ENCODE results near the gene SLC6A17.

The SLC6A17 gene

DNA sequence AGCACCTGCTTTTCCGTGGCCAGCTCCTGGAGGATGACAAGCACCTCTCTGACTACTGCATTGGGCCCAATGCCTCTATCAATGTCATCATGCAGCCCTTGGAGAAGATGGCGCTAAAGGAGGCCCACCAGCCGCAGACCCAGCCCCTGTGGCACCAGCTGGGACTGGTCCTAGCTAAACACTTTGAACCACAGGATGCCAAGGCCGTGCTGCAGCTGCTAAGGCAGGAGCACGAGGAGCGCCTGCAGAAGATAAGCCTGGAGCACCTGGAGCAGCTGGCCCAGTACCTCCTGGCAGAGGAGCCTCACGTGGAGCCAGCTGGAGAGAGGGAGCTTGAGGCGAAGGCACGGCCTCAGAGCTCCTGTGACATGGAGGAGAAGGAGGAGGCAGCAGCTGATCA, 37.6 kb upstream of the SLC6A17 start:
- no peak for DNase-seq (ENCODE audit: low read depth)
- TF ChIP-seq, protein P1, sequence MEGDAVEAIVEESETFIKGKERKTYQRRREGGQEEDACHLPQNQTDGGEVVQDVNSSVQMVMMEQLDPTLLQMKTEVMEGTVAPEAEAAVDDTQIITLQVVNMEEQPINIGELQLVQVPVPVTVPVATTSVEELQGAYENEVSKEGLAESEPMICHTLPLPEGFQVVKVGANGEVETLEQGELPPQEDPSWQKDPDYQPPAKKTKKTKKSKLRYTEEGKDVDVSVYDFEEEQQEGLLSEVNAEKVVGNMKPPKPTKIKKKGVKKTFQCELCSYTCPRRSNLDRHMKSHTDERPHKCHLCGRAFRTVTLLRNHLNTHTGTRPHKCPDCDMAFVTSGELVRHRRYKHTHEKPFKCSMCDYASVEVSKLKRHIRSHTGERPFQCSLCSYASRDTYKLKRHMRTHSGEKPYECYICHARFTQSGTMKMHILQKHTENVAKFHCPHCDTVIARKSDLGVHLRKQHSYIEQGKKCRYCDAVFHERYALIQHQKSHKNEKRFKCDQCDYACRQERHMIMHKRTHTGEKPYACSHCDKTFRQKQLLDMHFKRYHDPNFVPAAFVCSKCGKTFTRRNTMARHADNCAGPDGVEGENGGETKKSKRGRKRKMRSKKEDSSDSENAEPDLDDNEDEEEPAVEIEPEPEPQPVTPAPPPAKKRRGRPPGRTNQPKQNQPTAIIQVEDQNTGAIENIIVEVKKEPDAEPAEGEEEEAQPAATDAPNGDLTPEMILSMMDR (conservative IDR thresholded peaks at IDR 0.05; ENCODE audit: low read length): no peak

DNA sequence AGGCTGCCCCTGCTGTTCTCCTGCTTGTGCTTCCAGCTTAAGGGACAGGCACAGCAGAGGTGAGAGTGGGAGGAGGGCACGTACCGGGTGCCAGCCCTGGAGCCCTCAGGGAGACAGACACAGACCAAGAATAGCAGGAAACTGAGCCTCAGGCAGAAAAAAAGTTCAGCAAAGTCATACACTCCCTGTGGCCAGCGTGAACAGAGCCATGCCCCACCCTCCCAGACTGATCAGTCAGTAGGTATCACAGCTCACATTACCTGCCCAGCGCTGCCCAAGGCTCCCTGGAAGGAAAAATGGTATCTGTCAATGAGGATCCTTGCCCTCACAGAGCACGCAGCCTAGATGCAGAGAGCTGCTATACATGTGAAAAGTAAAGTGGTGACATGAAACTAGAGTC, 36.7 kb upstream of the SLC6A17 start:
- DNase-seq (ENCODE audit: low read depth): no peak
- H3K4me3 ChIP-seq (ENCODE audit: low read length): no peak overlapping the region
- TF ChIP-seq, protein P1 (conservative IDR thresholded peaks at IDR 0.05; ENCODE audit: low read length): no peak

More for the DNA sequence above, 37.6 kb upstream of the SLC6A17 start:
- no peak overlapping the region for H3K4me3 ChIP-seq (ENCODE audit: low read length)

DNA sequence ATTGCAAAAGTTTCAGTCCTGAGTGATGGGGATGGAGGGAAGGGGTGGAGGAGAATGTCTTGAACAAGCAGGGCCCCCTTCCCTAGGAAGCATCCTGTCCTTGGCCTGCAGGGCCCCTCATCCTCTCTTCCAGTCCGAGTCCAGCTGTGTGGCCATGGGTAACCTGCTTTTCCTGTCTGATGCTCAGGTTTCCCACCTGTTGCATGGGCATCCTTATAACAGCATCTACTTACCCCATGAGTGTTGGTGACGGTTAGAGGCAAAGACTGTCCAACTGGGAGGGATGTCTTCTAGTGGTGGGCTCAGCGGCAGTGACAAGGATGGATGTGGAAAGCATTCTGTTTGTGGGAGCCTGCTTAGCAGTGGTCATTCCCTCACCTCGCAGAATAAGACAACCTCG, 36.1 kb upstream of the SLC6A17 start:
- no peak for DNase-seq (ENCODE audit: low read depth)
- H3K4me3 ChIP-seq (ENCODE audit: low read length): no peak overlapping the region
- TF ChIP-seq, protein P1 (conservative IDR thresholded peaks at IDR 0.05; ENCODE audit: low read length): no peak

DNA sequence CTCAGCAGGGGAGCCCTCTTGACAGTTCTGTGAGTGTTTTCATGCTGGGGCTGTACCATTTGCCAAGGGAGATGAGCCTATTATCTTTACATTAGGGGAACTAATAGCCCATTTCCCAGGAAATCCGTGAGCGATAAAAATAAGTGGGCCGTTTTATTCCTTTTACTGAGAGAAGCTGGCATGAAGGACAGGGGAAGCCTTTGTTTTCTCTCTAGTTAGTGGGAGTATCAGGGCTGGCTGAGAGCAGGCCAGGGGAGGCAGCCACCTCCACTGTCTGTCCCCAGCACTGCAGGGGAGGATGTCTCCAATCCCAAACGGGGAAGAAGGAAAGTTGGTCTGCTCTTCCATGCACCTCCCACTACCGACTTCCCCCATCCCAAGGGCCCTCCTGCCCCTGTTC, 35.5 kb upstream of the SLC6A17 start:
- H3K4me3 ChIP-seq (ENCODE audit: low read length): no peak overlapping the region
- TF ChIP-seq, protein P1 (conservative IDR thresholded peaks at IDR 0.05; ENCODE audit: low read length): no peak
- DNase-seq (ENCODE audit: low read depth): no peak

DNA sequence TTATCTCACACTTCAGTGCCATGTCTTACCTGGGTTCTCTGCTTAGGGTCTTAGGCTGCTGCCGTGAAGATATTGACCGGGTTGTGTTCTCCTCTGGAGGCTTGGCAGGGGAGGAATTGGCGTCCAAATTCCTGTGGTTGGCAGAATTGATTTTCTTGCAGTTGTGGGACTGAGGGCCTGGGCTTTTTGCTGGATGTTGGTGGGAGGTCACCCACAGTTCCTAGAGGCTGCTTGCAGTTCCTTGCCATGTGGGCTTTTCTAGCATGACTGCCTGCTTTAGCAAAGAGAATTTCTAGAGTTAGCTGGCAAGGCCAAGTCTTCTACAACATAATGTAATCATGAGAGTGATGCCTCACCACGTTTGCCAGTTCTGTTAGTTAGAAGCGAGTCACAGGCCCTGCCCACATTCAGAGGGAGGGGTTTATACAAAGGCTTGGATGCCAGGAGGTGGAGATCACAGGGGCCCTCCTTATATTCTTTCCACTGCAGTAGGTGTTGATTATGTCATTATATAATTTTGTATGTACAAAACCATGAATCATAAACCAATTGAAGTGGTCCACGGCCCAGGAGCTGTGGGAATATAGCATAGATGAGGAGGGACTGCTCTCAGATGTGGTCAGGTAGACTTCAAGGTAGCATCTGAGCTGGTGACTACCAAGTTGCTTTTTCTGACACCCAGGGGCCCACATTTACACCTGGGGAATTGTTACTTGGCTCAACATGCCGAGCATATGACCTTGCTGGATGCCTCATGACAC, 31.5 kb upstream of the SLC6A17 start:
- peak; percentile 41 for DNase-seq (ENCODE audit: low read depth)
- TF ChIP-seq, protein P1 (conservative IDR thresholded peaks at IDR 0.05; ENCODE audit: low read length): no peak
- no peak overlapping the region for H3K4me3 ChIP-seq (ENCODE audit: low read length)

DNA sequence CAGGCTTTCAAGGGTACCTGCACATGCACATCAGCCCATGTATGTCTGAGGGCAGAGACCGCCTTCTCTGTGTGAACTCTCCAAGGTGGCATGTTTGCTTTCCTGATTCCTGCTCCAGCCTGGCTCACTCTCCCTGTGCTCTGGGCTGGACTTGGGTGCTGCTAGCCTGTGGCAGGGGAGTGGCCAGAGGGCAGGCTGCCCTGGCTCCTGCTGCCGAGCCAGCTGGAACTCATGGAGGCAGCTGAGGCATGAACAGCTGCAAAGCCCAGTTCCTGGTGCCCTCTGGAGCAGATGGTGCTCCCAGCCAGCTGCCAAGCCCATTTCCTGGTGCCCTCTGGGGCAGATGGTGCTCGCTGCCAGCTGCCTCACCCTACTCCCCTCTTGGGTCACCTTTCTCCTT, 30.5 kb upstream of the SLC6A17 start:
- H3K4me3 ChIP-seq (ENCODE audit: low read length): no peak overlapping the region
- TF ChIP-seq, protein P1 (conservative IDR thresholded peaks at IDR 0.05; ENCODE audit: low read length): no peak
- DNase-seq (ENCODE audit: low read depth): no peak

DNA sequence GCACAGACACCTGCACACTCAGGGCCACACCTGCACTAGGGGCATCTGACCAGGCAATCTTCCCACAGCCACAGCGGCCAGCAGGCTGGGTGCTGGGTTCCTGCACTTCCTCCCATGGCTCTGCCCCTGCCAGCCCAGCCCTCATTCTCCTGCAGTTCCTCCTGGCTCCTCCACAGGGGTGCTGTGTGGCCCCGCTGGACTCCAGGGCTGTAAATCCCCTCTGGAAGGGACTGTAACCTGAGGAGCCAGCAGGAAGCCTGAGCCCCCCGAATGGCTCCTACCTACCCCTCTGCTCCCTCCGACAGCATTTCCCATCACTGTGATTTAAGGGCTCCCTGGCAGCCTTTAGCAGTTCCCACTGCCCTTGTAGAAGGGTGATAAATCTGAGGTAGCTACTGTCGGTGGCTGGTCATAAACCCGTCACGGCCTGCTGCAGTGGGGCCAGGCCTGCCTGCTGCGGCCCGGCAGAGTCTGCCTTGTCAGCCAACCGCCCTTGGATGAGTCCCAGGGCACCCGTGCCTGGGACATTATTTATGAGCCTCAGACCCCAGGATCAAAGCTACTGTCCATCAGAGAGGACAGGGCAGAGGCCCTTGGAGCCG, 29.2 kb upstream of the SLC6A17 start:
- H3K4me3 ChIP-seq (ENCODE audit: low read length): no peak overlapping the region
- no peak for DNase-seq (ENCODE audit: low read depth)
- TF ChIP-seq, protein P1 (conservative IDR thresholded peaks at IDR 0.05; ENCODE audit: low read length): no peak

Measured in AG10803 (cell line).